BLaER1 (cell line): Measurements from ENCODE around the gene IL1RAP.
A peak's percentile ranks its signal among the peaks of the same experiment; 100 is the strongest.

Source experiments
- H3K27ac ChIP-seq: shearing (Covaris generic); formaldehyde crosslinking; 2 replicates; pipeline ENCODE4 v1.8.1; 2022
- H3K27me3 ChIP-seq: shearing (Covaris generic); formaldehyde crosslinking; 2 replicates; pipeline ENCODE4 v1.8.1; 2022
- H3K36me3 ChIP-seq: shearing (Covaris generic); formaldehyde crosslinking; 2 replicates; pipeline ENCODE4 v1.8.1; 2022
- H3K4me1 ChIP-seq: shearing (Covaris generic); formaldehyde crosslinking; 2 replicates; pipeline ENCODE4 v1.8.1; 2022
- H3K4me2 ChIP-seq: shearing (Covaris generic); formaldehyde crosslinking; 2 replicates; pipeline ENCODE4 v1.8.1; 2022
- H3K4me3 ChIP-seq: shearing (Covaris generic); formaldehyde crosslinking; 2 replicates; pipeline ENCODE4 v1.8.1; 2022
- H3K9ac ChIP-seq: shearing (Covaris generic); formaldehyde crosslinking; 2 replicates; pipeline ENCODE4 v1.8.1; 2022
- H3K9me3 ChIP-seq: shearing (Covaris generic); formaldehyde crosslinking; 2 replicates; pipeline ENCODE4 v1.8.1; 2022
- H4K20me1 ChIP-seq: shearing (Covaris generic); formaldehyde crosslinking; 2 replicates; pipeline ENCODE4 v1.8.1; 2022
- Cebpa-rat ChIP-seq: shearing (Covaris generic); IDR thresholded peaks from 2 replicates; pipeline ENCODE4 v1.8.1; 2022

Gene IL1RAP

DNA sequence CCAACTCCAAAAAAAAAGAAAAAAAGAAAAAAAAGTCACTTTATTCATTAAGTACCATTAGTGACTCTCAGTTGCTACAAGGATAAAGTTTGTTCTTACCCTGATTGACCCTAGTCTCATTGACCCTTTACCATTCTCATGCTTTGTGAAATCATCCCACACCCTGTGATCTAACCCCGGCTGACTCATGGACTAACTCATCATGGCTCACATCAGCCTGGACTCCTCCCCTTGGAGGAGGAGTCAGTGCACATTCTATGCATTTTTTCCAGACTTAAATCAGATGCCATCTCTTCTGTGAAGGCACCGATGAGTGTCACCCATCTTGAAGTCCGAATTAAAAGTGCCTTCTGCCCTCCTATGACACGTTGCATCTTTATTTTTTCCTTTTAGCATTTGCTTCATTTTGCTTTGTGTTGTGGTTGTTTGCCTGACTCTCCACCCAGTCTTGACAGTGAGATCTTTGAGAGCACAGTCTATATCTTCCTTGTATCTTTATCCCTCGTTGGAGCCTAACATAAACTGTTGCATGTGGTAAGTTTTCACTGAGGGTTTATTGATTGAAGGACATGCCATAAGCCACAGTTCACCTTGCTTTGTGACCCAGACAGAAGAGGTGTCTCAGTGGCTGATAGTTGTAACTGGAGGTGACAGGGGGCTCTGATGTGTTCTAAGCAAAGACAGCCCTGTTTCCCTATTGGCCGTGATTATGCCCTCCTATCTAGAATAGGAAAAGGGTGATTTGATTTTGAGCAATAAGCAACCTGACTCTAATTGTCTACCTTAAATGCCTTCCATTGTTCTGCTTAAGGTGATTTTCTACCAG lies 72.1 kb downstream of the IL1RAP start:
- peak overlapping the region; percentile 12; the same call in 1 of the 2 replicates for H3K4me2 ChIP-seq
- H3K9me3 ChIP-seq, result no peaks in the 10 kb centered on the region
- H3K9ac ChIP-seq, result no peak overlapping the region
- TF ChIP-seq Cebpa-rat, result no peak
- H3K4me3 ChIP-seq, result no peak overlapping the region
- H3K27me3 ChIP-seq, result no peaks in the 10 kb centered on the region
- peaks cover 19% of the 10 kb centered on the region for H3K4me1 ChIP-seq
- no peaks in the 10 kb centered on the region for H3K36me3 ChIP-seq
- no peaks in the 10 kb centered on the region for H4K20me1 ChIP-seq
- H3K27ac ChIP-seq, result no peak overlapping the region

DNA sequence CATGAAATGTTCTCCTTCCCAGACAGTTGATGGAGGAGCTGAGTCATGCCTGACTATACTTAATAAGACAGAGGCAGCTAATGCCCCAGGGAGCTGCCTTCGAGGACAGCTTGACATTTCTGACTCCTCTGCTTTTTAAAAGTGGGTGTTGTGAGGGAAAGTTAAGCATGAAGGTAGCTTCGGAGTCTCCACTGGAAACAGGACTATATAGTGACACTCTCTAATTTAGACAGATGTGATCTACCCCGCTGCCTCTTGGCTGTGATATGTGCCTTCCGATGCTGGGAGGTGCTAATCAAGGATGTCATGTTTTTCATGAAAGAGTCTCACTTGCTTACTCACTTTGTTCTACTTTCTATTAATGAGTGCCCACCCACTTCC lies 72.7 kb downstream of the IL1RAP start:
- TF ChIP-seq Cebpa-rat, result no peak
- Histone ChIP-seq H3K36me3 (no peaks in the 10 kb centered on the region), H3K4me1 (peaks cover 25% of the 10 kb centered on the region), H4K20me1 (no peaks in the 10 kb centered on the region), H3K4me3 (no peak overlapping the region), H3K27ac (no peak overlapping the region), H3K9me3 (no peaks in the 10 kb centered on the region), H3K9ac (no peak overlapping the region), H3K4me2 (peak overlapping the region; percentile 12; the same call in 1 of the 2 replicates), H3K27me3 (no peaks in the 10 kb centered on the region)

DNA sequence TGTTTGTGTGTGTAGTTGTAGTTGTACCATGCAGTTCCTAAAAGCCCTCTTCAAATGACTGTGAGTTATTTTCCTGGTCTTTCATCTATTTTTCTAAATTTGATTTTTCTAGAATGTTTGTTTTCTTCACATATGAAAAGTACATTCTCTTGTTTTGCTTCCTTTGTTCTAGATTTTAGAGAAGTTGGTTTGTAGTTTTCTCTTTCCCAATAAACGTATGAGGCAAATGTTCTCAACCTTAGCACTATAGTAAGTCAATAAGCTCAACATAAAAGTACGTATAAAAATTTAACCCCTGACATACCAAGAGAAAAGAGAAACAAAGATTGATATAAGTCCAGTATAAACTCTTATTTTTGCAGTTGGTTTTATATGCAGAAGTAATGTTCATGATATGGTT lies 74.7 kb downstream of the IL1RAP start:
- Histone ChIP-seq H3K9me3 (peaks cover 4% of the 10 kb centered on the region), H3K4me1 (peaks cover 28% of the 10 kb centered on the region), H3K27me3 (no peaks in the 10 kb centered on the region), H4K20me1 (no peaks in the 10 kb centered on the region), H3K27ac (no peak overlapping the region), H3K36me3 (no peaks in the 10 kb centered on the region), H3K9ac (no peak overlapping the region), H3K4me2 (no peak overlapping the region), H3K4me3 (no peak overlapping the region)
- no peak for TF ChIP-seq Cebpa-rat

DNA sequence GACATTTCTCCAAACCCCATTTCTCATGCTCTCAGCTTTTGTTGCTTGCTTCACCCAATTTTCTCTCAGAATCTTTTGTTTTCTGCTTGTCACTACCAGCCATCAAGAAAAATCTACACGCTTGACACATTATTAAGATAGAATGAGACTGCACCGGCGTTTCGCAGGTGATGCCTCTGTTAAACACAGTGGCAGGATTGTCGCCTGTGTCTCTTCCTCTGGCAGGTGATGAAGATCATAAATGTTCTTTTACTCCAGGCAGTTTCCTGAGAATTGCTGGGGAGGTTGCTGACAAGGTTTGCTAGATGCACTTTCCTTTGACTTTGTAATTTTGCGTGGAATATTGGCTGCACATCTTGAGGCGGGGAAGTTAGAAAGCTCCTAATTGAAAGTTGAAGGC lies 75.4 kb downstream of the IL1RAP start:
- peaks cover 28% of the 10 kb centered on the region for H3K4me1 ChIP-seq
- no peak overlapping the region for H3K4me3 ChIP-seq
- H4K20me1 ChIP-seq, result no peaks in the 10 kb centered on the region
- H3K9me3 ChIP-seq, result peaks cover 6% of the 10 kb centered on the region
- H3K9ac ChIP-seq, result no peak overlapping the region
- TF ChIP-seq Cebpa-rat, result no peak
- H3K36me3 ChIP-seq, result no peaks in the 10 kb centered on the region
- H3K4me2 ChIP-seq, result no peak overlapping the region
- no peak overlapping the region for H3K27ac ChIP-seq
- no peaks in the 10 kb centered on the region for H3K27me3 ChIP-seq

DNA sequence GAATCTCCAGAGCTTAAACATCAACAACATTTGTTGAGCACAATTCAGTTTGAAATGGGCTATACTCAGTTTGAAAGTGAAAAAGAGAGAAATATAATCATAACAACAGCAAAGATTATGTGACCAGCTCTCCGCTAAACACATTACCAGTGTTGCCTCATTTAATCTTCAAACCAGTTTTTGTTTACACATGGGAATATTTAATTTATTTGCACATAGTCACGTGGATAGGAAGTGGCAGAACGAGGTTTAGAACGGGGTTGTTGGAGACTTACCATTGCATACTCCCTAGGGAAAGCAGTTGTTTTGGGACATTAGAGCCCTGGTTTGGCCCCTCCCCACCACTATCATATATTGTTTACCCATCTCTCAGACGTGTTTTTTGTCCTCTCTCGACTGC lies 77.2 kb downstream of the IL1RAP start:
- no peak for TF ChIP-seq Cebpa-rat
- no peak overlapping the region for H3K27ac ChIP-seq

DNA sequence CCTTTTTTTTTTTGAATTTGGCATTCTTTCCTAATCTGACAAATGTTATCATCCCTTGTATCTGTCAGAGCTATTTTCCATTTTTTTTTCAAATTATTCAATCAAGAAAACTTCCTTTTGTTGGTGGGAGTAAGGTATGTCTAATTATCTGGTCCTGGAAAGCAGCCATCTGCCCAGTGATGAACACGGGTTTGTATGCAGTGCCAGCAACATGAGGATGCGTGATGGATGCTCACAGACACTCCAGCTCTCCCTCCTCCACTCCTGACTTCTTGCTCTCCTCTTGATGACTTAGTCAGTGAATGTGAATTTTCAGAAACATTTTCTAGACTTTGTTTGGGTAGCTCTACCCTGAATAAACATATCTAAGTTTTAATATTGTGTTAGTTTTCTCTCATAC lies 79.2 kb downstream of the IL1RAP start:
- Histone ChIP-seq H3K27ac (no peak overlapping the region), H3K27me3 (no peaks in the 10 kb centered on the region), H3K4me1 (peaks cover 11% of the 10 kb centered on the region), H4K20me1 (no peaks in the 10 kb centered on the region), H3K9ac (no peak overlapping the region), H3K4me2 (no peak overlapping the region), H3K36me3 (no peaks in the 10 kb centered on the region), H3K9me3 (peaks cover 6% of the 10 kb centered on the region), H3K4me3 (no peak overlapping the region)
- no peak for TF ChIP-seq Cebpa-rat

More for the DNA sequence above, 77.2 kb downstream of the IL1RAP start:
- H3K4me3 ChIP-seq, result no peak overlapping the region
- no peaks in the 10 kb centered on the region for H4K20me1 ChIP-seq
- no peak overlapping the region for H3K9ac ChIP-seq
- peaks cover 28% of the 10 kb centered on the region for H3K4me1 ChIP-seq
- no peaks in the 10 kb centered on the region for H3K36me3 ChIP-seq
- H3K9me3 ChIP-seq, result peaks cover 6% of the 10 kb centered on the region
- H3K27me3 ChIP-seq, result no peaks in the 10 kb centered on the region
- peak overlapping the region; percentile 50 for H3K4me2 ChIP-seq

DNA sequence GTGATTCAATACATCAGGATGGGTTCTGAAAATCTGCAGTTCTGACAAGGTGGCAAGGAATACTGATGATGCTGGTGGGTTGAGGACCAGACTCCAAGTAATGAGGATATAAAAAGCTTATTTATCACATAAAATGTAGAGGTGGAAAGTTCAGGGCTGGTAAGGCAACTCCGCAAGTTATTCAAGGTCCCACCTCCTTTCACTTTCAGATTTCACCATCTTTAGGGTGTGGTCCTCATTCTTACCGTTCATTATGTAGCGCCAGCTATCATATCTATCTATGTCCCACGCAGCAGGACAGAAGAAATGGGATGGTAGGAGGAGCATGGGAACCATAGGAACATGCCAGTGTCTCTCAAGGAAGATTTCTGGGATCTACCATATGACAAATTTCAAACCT lies 80.3 kb downstream of the IL1RAP start:
- H3K4me1 ChIP-seq, result peaks cover 11% of the 10 kb centered on the region
- H3K27ac ChIP-seq, result no peak overlapping the region

DNA sequence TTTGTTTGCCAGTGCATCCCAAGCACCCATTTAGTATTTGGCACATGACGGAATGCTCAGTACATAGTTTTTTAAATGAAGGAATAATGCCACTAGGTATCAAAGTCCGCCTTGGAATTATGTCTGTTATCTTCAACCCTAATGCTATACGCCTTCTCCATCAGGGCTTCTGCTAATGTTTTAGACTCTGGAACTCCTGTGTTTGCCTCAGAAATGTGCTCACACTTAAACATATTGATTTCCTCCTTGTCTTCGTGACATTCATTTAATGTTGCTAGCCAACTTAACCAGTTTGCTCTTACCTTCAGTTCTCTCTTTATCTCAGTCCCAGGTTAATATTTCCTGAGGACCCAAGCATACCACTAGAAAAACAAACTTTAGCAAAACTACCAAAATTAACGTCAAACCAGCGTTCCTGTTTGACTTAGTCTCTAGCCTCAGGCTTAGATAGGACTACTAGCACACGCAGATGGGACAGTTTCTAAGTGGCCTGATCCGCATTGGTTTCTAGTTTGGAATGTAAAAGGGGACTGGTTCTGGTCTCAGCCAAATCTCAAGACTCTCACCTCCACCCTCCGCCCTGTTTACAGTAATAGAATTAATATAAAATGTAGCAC lies 81.4 kb downstream of the IL1RAP start:
- no peak overlapping the region for H3K4me3 ChIP-seq
- peaks cover 6% of the 10 kb centered on the region for H3K9me3 ChIP-seq
- no peak overlapping the region for H3K27ac ChIP-seq
- H4K20me1 ChIP-seq, result no peaks in the 10 kb centered on the region
- H3K4me1 ChIP-seq, result peaks cover 11% of the 10 kb centered on the region
- no peak for TF ChIP-seq Cebpa-rat
- no peaks in the 10 kb centered on the region for H3K36me3 ChIP-seq
- no peaks in the 10 kb centered on the region for H3K27me3 ChIP-seq
- H3K9ac ChIP-seq, result no peak overlapping the region
- no peak overlapping the region for H3K4me2 ChIP-seq

More for the DNA sequence above, 80.3 kb downstream of the IL1RAP start:
- TF ChIP-seq Cebpa-rat, result no peak
- Histone ChIP-seq H3K27me3 (no peaks in the 10 kb centered on the region), H3K4me3 (no peak overlapping the region), H3K9ac (no peak overlapping the region), H3K9me3 (peaks cover 6% of the 10 kb centered on the region), H3K4me2 (no peak overlapping the region), H3K36me3 (no peaks in the 10 kb centered on the region), H4K20me1 (no peaks in the 10 kb centered on the region)

DNA sequence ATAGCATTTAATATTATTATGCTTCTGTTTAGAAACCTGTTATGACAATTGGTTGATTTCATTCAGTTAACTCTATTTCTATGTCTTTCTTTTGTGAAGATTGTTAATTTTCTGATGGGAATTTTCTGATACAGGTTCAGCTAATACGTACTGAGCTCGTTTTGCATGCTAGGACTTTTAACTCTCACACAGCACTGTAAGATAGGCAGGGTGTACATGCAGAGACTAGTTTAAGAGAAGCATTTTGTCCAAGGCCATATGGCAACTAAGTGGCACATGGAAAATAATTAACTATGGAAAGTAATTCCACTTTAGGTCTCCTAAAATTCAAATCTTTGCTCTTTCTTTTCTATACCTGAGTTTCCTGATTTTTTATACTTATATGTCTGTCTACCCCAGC lies 81.9 kb downstream of the IL1RAP start:
- no peak for TF ChIP-seq Cebpa-rat
- Histone ChIP-seq H3K4me3 (no peak overlapping the region), H3K4me2 (no peak overlapping the region), H3K27me3 (no peaks in the 10 kb centered on the region), H3K9me3 (peaks cover 6% of the 10 kb centered on the region), H3K27ac (no peak overlapping the region), H3K9ac (no peak overlapping the region), H3K36me3 (no peaks in the 10 kb centered on the region), H3K4me1 (peaks cover 11% of the 10 kb centered on the region), H4K20me1 (no peaks in the 10 kb centered on the region)

DNA sequence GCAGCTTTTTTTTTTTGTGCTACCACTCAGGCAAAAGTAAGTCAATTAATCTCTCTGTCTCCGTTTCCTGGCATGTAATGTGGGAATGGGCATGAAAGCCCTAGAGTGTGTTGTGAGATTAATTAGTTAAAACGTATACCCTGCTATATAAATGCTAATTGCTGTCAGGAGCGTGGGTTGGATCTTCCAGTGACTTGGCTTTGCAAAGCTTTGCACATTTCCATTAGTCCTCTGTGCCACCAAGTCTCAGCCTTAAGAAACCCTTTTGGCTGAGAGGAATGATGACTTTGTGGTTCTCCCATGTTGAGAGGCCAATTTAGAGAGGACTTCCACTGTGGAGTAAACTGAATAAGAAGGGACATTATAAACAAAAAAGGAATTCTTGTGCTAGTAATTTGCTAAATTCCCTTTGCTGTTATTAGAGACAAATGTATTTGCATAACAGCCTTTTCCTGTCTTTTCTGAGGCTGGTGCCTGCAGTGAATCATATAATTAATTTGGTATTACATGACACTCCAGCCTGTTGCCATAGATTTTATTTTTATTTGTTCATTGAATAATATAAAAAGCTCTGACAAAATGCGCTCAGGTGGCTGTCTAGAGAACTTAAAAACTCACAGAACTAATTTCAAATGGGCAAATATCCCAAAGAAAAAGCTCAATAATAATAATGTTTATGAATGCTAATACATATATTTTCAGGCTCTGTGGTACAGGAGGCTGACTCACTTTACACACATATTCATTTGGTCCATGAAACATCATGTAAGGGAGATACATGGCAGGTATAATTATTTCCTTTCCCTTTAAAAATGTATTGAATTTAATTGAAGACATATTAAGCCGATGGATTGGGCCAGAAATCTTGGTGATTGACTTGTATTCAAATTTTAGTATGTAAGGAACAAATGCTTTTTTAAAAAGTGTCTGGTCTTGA lies 82.7 kb downstream of the IL1RAP start:
- Histone ChIP-seq H3K4me2 (no peak overlapping the region), H3K4me1 (peaks cover 2% of the 10 kb centered on the region; the same call in 1 of the 2 replicates), H3K36me3 (no peaks in the 10 kb centered on the region), H3K9ac (no peak overlapping the region), H4K20me1 (no peaks in the 10 kb centered on the region), H3K4me3 (no peak overlapping the region), H3K27ac (no peak overlapping the region), H3K9me3 (peaks cover 6% of the 10 kb centered on the region), H3K27me3 (no peaks in the 10 kb centered on the region)
- TF ChIP-seq Cebpa-rat, result no peak
